ENCODE measurements around the gene KAZN.
A peak's percentile ranks its signal among the peaks of the same experiment; 100 is the strongest.

The KAZN gene

DNA sequence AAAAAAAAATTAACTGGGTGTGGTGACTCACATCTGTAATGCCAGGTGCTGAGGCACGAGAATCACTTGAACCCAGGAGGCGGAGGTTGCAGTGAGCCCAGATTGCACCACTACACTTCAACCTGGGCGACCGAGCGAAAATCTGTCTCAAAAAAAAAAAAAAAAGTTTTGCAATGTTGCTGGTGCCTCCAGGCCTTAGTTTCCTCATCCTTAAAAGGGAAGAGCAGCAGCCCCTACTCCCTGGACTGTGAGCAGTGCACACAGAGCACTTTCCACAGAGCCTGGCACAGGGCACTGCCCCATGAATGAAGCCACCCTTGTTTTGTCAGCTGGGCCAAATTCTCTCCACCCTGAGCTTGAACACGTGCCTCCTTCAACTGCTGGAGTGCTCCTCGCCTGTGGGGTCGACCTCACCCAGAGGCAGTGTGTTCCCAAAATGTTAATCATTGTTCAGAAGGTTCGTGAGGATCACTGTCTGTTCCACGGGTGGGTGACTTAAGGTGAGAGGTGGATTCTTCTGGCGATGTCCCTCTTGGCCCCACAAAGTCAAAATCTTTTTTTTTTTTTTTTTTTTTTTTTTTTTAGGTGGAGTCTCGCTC, 402.9 kb downstream of the KAZN start:
- Histone ChIP-seq H4K12ac (ENCODE audit: low read depth, low read length) (no peak overlapping the region), H3K79me1 (ENCODE audit: low read length) (peaks cover 17% of the 10 kb centered on the region), H2BK12ac (ENCODE audit: low read length) (peak overlapping the region; percentile 10), H3K4me1 (ENCODE audit: control insufficient read depth in 1 of 2, insufficient read depth in 2 of 2, low read length in 2 of 2) (peaks cover 12 to 18% of the 10 kb centered on the region in 2 experiments), H2AFZ (ENCODE audit: insufficient read depth, low read length, poor library complexity) (no peak overlapping the region), H3K4me2 (ENCODE audit: low read length) (no peak overlapping the region), H3K18ac (ENCODE audit: low read length) (no peak overlapping the region), H3K9ac (ENCODE audit: low read length) (no peak overlapping the region), H3K79me2 (ENCODE audit: control insufficient read depth, insufficient read depth, low read length, poor library complexity) (peaks cover 2% of the 10 kb centered on the region), H2AK5ac (ENCODE audit: low read length) (no peak overlapping the region), H3K14ac (ENCODE audit: low read length) (no peak overlapping the region), H2BK120ac (ENCODE audit: insufficient read depth, low read length, poor library complexity) (no peak overlapping the region), H3K27ac (ENCODE audit: low read depth, low read length) (no peak overlapping the region), H2BK5ac (ENCODE audit: low read depth, low read length, poor library complexity) (peak overlapping the region; percentile 24), H3K27me3 (ENCODE audit: insufficient read depth, low read length) (no peaks in the 10 kb centered on the region), H3K4me3 (ENCODE audit: low read depth, low read length) (peak overlapping the region; percentile 46), H3K9me3 (ENCODE audit: insufficient read depth, low read depth, low read length) (no peaks in the 10 kb centered on the region), H4K8ac (ENCODE audit: low read depth, low read length) (no peak overlapping the region), H3K36me3 (ENCODE audit: control insufficient read depth in 1 of 2, insufficient read depth in 2 of 2, low read length in 2 of 2) (peaks cover 2 to 3% of the 10 kb centered on the region in 2 experiments), H4K91ac (ENCODE audit: low read depth, low read length) (peak overlapping the region; percentile 4), H3K23ac (ENCODE audit: low read length) (no peak overlapping the region), H3K4ac (ENCODE audit: low read depth, low read length) (no peak overlapping the region)
- no CpG with 5 or more reads among the region's 12 CpGs for WGBS (ENCODE audit: extremely low coverage, insufficient coverage, insufficient read length)
- peak; percentile 67 to 84 for DNase-seq

DNA sequence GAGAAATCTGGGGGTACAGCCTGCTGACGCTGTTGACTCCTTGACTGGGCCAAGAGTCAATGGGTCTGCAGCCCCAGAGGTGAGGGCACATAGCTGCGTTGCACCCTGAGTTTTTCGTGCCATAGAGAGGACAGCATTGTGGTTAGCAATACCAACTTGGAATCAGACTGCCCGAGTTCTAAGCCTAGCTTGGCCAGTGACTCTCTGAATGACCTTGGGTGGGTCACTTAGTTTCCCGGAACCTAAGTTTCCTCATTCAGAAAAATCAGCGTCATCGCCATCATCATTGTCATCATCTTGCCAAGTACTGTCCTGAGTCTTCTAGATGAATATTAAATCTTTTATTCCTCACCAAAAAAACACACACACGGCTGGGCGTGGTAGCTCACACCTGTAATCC, 403.8 kb downstream of the KAZN start:
- peak overlapping the region; percentile 35 for H3K14ac ChIP-seq (ENCODE audit: low read length)
- H2AK5ac ChIP-seq (ENCODE audit: low read length): no peak overlapping the region
- no peak overlapping the region for H3K4me3 ChIP-seq (ENCODE audit: low read depth, low read length)
- no peak overlapping the region for H2BK12ac ChIP-seq (ENCODE audit: low read length)
- DNase-seq: no peak
- H3K4ac ChIP-seq (ENCODE audit: low read depth, low read length): no peak overlapping the region
- no peak overlapping the region for H2BK120ac ChIP-seq (ENCODE audit: insufficient read depth, low read length, poor library complexity)
- peaks cover 2% of the 10 kb centered on the region for H3K79me2 ChIP-seq (ENCODE audit: control insufficient read depth, insufficient read depth, low read length, poor library complexity)
- H2AFZ ChIP-seq (ENCODE audit: insufficient read depth, low read length, poor library complexity): no peak overlapping the region
- H3K9me3 ChIP-seq (ENCODE audit: insufficient read depth, low read depth, low read length): no peaks in the 10 kb centered on the region
- H2BK5ac ChIP-seq (ENCODE audit: low read depth, low read length, poor library complexity): no peak overlapping the region
- H3K23ac ChIP-seq (ENCODE audit: low read length): no peak overlapping the region
- peaks cover 13% of the 10 kb centered on the region for H3K79me1 ChIP-seq (ENCODE audit: low read length)
- peak overlapping the region; percentile 32 for H3K18ac ChIP-seq (ENCODE audit: low read length)
- no peak overlapping the region for H4K12ac ChIP-seq (ENCODE audit: low read depth, low read length)
- H3K4me1 ChIP-seq (ENCODE audit: control insufficient read depth in 1 of 2, insufficient read depth in 2 of 2, low read length in 2 of 2): peaks cover 7 to 11% of the 10 kb centered on the region in 2 experiments
- no CpG with 5 or more reads among the region's 9 CpGs for whole genome bisulfite sequencing (ENCODE audit: extremely low coverage, insufficient coverage, insufficient read length)
- H3K27ac ChIP-seq (ENCODE audit: low read depth, low read length): no peak overlapping the region
- no peak overlapping the region for H3K9ac ChIP-seq (ENCODE audit: low read length)
- peaks cover 2 to 3% of the 10 kb centered on the region in 2 experiments for H3K36me3 ChIP-seq (ENCODE audit: control insufficient read depth in 1 of 2, insufficient read depth in 2 of 2, low read length in 2 of 2)
- no peak overlapping the region for H3K4me2 ChIP-seq (ENCODE audit: low read length)
- H3K27me3 ChIP-seq (ENCODE audit: insufficient read depth, low read length): no peaks in the 10 kb centered on the region
- no peak overlapping the region for H4K8ac ChIP-seq (ENCODE audit: low read depth, low read length)
- H4K91ac ChIP-seq (ENCODE audit: low read depth, low read length): no peak overlapping the region

DNA sequence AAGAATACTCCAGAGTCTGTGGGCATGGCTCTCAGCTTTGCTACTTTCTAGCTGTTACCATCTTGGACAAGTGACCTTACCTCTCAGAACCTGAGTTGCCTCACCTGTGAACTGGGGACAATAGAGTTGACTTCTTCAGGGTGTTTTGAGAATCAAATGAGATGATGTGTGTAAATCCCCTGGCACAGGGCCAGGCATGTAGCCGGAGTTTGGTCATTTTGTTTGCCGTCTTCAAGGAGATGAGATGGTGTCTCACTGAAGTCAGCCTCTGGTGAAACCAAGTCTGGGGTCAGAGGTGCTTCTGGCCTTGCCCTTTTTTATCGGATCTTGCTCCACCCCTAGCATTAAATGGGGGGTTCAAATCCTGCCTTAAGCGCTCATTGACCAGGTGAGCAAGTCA, 405.9 kb downstream of the KAZN start:
- peaks cover 2 to 5% of the 10 kb centered on the region in 2 experiments for H3K4me1 ChIP-seq (ENCODE audit: control insufficient read depth in 1 of 2, insufficient read depth in 2 of 2, low read length in 2 of 2)
- H3K23ac ChIP-seq (ENCODE audit: low read length): no peak overlapping the region
- H3K4me2 ChIP-seq (ENCODE audit: low read length): no peak overlapping the region
- no peak overlapping the region for H3K4ac ChIP-seq (ENCODE audit: low read depth, low read length)
- H4K8ac ChIP-seq (ENCODE audit: low read depth, low read length): no peak overlapping the region
- no peak overlapping the region for H3K27ac ChIP-seq (ENCODE audit: low read depth, low read length)
- no peak overlapping the region for H2BK120ac ChIP-seq (ENCODE audit: insufficient read depth, low read length, poor library complexity)
- H3K79me1 ChIP-seq (ENCODE audit: low read length): peaks cover 2% of the 10 kb centered on the region
- peaks cover 2 to 5% of the 10 kb centered on the region in 2 experiments for H3K36me3 ChIP-seq (ENCODE audit: control insufficient read depth in 1 of 2, insufficient read depth in 2 of 2, low read length in 2 of 2)
- H2BK12ac ChIP-seq (ENCODE audit: low read length): no peak overlapping the region
- no peaks in the 10 kb centered on the region for H3K9me3 ChIP-seq (ENCODE audit: insufficient read depth, low read depth, low read length)
- H3K79me2 ChIP-seq (ENCODE audit: control insufficient read depth, insufficient read depth, low read length, poor library complexity): no peaks in the 10 kb centered on the region
- H3K9ac ChIP-seq (ENCODE audit: low read length): no peak overlapping the region
- no peak overlapping the region for H4K91ac ChIP-seq (ENCODE audit: low read depth, low read length)
- no peak overlapping the region for H3K14ac ChIP-seq (ENCODE audit: low read length)
- no CpG with 5 or more reads among the region's 4 CpGs for WGBS (ENCODE audit: extremely low coverage, insufficient coverage, insufficient read length)
- DNase-seq: no peak
- no peak overlapping the region for H3K18ac ChIP-seq (ENCODE audit: low read length)
- H2AFZ ChIP-seq (ENCODE audit: insufficient read depth, low read length, poor library complexity): no peak overlapping the region
- no peak overlapping the region for H2AK5ac ChIP-seq (ENCODE audit: low read length)
- H3K27me3 ChIP-seq (ENCODE audit: insufficient read depth, low read length): no peaks in the 10 kb centered on the region
- H4K12ac ChIP-seq (ENCODE audit: low read depth, low read length): no peak overlapping the region
- H2BK5ac ChIP-seq (ENCODE audit: low read depth, low read length, poor library complexity): no peak overlapping the region
- no peak overlapping the region for H3K4me3 ChIP-seq (ENCODE audit: low read depth, low read length)

DNA sequence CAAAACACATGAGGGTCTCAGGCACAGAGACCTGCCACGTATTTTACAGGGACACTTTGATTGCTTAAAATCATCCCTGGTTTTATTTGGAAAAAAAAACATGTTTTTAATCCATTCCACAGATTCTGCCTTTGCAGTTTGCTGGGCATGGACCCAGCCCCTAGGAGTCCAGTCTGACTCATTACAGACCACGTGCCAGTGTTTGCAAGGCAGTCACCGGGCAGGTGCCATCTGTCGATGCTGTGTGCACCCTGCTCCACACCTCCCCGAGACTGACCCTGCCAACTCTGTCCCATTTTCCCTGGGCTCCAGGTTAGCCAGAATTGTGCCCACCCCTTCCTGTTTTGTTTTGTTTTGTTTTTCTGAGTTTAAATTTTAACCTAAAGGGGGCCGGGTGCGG, 406.6 kb downstream of the KAZN start:
- no peak overlapping the region for H3K4ac ChIP-seq (ENCODE audit: low read depth, low read length)
- no peak overlapping the region for H4K12ac ChIP-seq (ENCODE audit: low read depth, low read length)
- no peak overlapping the region for H3K4me2 ChIP-seq (ENCODE audit: low read length)
- H3K9ac ChIP-seq (ENCODE audit: low read length): no peak overlapping the region
- H3K18ac ChIP-seq (ENCODE audit: low read length): no peak overlapping the region
- DNase-seq: no peak
- peaks cover 2 to 5% of the 10 kb centered on the region in 2 experiments for H3K36me3 ChIP-seq (ENCODE audit: control insufficient read depth in 1 of 2, insufficient read depth in 2 of 2, low read length in 2 of 2)
- H2AFZ ChIP-seq (ENCODE audit: insufficient read depth, low read length, poor library complexity): no peak overlapping the region
- no CpG with 5 or more reads among the region's 7 CpGs for WGBS (ENCODE audit: extremely low coverage, insufficient coverage, insufficient read length)
- no peaks in the 10 kb centered on the region for H3K9me3 ChIP-seq (ENCODE audit: insufficient read depth, low read depth, low read length)
- peaks cover 2 to 5% of the 10 kb centered on the region in 2 experiments for H3K4me1 ChIP-seq (ENCODE audit: control insufficient read depth in 1 of 2, insufficient read depth in 2 of 2, low read length in 2 of 2)
- no peaks in the 10 kb centered on the region for H3K27me3 ChIP-seq (ENCODE audit: insufficient read depth, low read length)
- H3K23ac ChIP-seq (ENCODE audit: low read length): no peak overlapping the region
- H2AK5ac ChIP-seq (ENCODE audit: low read length): no peak overlapping the region
- H4K91ac ChIP-seq (ENCODE audit: low read depth, low read length): no peak overlapping the region
- no peak overlapping the region for H4K8ac ChIP-seq (ENCODE audit: low read depth, low read length)
- H2BK12ac ChIP-seq (ENCODE audit: low read length): no peak overlapping the region
- H2BK5ac ChIP-seq (ENCODE audit: low read depth, low read length, poor library complexity): no peak overlapping the region
- no peak overlapping the region for H3K14ac ChIP-seq (ENCODE audit: low read length)
- no peak overlapping the region for H2BK120ac ChIP-seq (ENCODE audit: insufficient read depth, low read length, poor library complexity)
- H3K27ac ChIP-seq (ENCODE audit: low read depth, low read length): no peak overlapping the region
- no peaks in the 10 kb centered on the region for H3K79me2 ChIP-seq (ENCODE audit: control insufficient read depth, insufficient read depth, low read length, poor library complexity)
- peaks cover 2% of the 10 kb centered on the region for H3K79me1 ChIP-seq (ENCODE audit: low read length)
- no peak overlapping the region for H3K4me3 ChIP-seq (ENCODE audit: low read depth, low read length)
